ENCODE results near the gene ODF2L.

The ODF2L gene

GRCh38 chr1:86382878-86383277, 13.2 kb downstream of the ODF2L start:
- TF ChIP-seq SNAI2 (CRISPR knock-in tag; IDR thresholded peaks at IDR 0.05) (no peak), ZFP3 (CRISPR knock-in tag; IDR thresholded peaks at IDR 0.05) (no peak), PATZ1 (CRISPR knock-in tag; IDR thresholded peaks at IDR 0.05; ENCODE audit: borderline replicate concordance) (no peak), ESRRG (CRISPR knock-in tag; IDR thresholded peaks at IDR 0.05) (no peak), BACH2 (CRISPR knock-in tag; IDR thresholded peaks at IDR 0.05; ENCODE audit: borderline replicate concordance) (no peak), RARB (CRISPR knock-in tag; IDR thresholded peaks at IDR 0.05) (no peak), ARNTL (CRISPR knock-in tag; IDR thresholded peaks at IDR 0.05; ENCODE audit: borderline replicate concordance, low read depth) (no peak), OSR1 (CRISPR knock-in tag; IDR thresholded peaks at IDR 0.05) (no peak), TOX (CRISPR knock-in tag; IDR thresholded peaks at IDR 0.05; ENCODE audit: borderline replicate concordance) (no peak), PPARA (CRISPR knock-in tag; IDR thresholded peaks at IDR 0.05; ENCODE audit: borderline replicate concordance) (no peak), ZNF8 (CRISPR knock-in tag; IDR thresholded peaks at IDR 0.05) (no peak), TCF4 (CRISPR knock-in tag; IDR thresholded peaks at IDR 0.05; ENCODE audit: borderline replicate concordance) (no peak), GLIS3 (CRISPR knock-in tag; IDR thresholded peaks at IDR 0.05) (no peak), TSHZ2 (CRISPR knock-in tag; IDR thresholded peaks at IDR 0.05) (no peak), ZNF565 (CRISPR knock-in tag; conservative IDR thresholded peaks at IDR 0.05; ENCODE audit: low read depth) (no peak)
- TF ChIP-seq, protein P1, sequence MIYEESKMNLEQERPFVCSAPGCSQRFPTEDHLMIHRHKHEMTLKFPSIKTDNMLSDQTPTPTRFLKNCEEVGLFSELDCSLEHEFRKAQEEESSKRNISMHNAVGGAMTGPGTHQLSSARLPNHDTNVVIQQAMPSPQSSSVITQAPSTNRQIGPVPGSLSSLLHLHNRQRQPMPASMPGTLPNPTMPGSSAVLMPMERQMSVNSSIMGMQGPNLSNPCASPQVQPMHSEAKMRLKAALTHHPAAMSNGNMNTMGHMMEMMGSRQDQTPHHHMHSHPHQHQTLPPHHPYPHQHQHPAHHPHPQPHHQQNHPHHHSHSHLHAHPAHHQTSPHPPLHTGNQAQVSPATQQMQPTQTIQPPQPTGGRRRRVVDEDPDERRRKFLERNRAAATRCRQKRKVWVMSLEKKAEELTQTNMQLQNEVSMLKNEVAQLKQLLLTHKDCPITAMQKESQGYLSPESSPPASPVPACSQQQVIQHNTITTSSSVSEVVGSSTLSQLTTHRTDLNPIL (CRISPR knock-in tag; IDR thresholded peaks at IDR 0.05; ENCODE audit: low read depth) = no peak

GRCh38 chr1:86381223-86381622, 14.9 kb downstream of the ODF2L start:
- ATAC-seq = no peak

More at GRCh38 chr1:86382878-86383277, 13.2 kb downstream of the ODF2L start:
- no peak for ATAC-seq

GRCh38 chr1:86380257-86380861, 15.8 kb downstream of the ODF2L start:
- ATAC-seq = peak; percentile 85
- no peak for TF ChIP-seq ESRRG (CRISPR knock-in tag; IDR thresholded peaks at IDR 0.05)
- no peak for TF ChIP-seq CSDC2 (CRISPR knock-in tag; IDR thresholded peaks at IDR 0.05)
- TF ChIP-seq, protein P1 (CRISPR knock-in tag; IDR thresholded peaks at IDR 0.05; ENCODE audit: low read depth) = no peak
- no peak for TF ChIP-seq ZNF565 (CRISPR knock-in tag; conservative IDR thresholded peaks at IDR 0.05; ENCODE audit: low read depth)
- TF ChIP-seq ZFP3 (CRISPR knock-in tag; IDR thresholded peaks at IDR 0.05) = no peak
- no peak for TF ChIP-seq BACH2 (CRISPR knock-in tag; IDR thresholded peaks at IDR 0.05; ENCODE audit: borderline replicate concordance)
- TF ChIP-seq PATZ1 (CRISPR knock-in tag; IDR thresholded peaks at IDR 0.05; ENCODE audit: borderline replicate concordance) = no peak
- no peak for TF ChIP-seq GLIS3 (CRISPR knock-in tag; IDR thresholded peaks at IDR 0.05)
- no peak for TF ChIP-seq TOX (CRISPR knock-in tag; IDR thresholded peaks at IDR 0.05; ENCODE audit: borderline replicate concordance)

More at GRCh38 chr1:86381223-86381622, 14.9 kb downstream of the ODF2L start:
- TF ChIP-seq TOX (CRISPR knock-in tag; IDR thresholded peaks at IDR 0.05; ENCODE audit: borderline replicate concordance) (no peak), OSR1 (CRISPR knock-in tag; IDR thresholded peaks at IDR 0.05) (no peak), ZC3H10 (CRISPR knock-in tag; IDR thresholded peaks at IDR 0.05) (no peak), PPARA (CRISPR knock-in tag; IDR thresholded peaks at IDR 0.05; ENCODE audit: borderline replicate concordance) (no peak), ZNF8 (CRISPR knock-in tag; IDR thresholded peaks at IDR 0.05) (no peak), ZFP3 (CRISPR knock-in tag; IDR thresholded peaks at IDR 0.05) (no peak), RARB (CRISPR knock-in tag; IDR thresholded peaks at IDR 0.05) (no peak), ISL1 (CRISPR knock-in tag; IDR thresholded peaks at IDR 0.05) (no peak), ARNTL (CRISPR knock-in tag; IDR thresholded peaks at IDR 0.05; ENCODE audit: borderline replicate concordance, low read depth) (no peak)

Measured in SK-N-SH treated with all-trans-retinoic acid at 6 μM for 48 hours (cell line).